Astrocyte of the spinal cord (primary cell): Measurements from ENCODE around the gene WNT7B.

Experiments
- DNase-seq: peaks from one replicate; pipeline ENCODE4 v3.0.0; 2011; ENCODE audit warnings: low read depth, low spot score
- H3K4me3 ChIP-seq: 2 replicates; pipeline ENCODE4 v1.5.1; 2011; ENCODE audit warnings: low read depth, mild to moderate bottlenecking, low read length, moderate library complexity
- in situ Hi-C: cut with HindIII; loops from 2 replicates; pipeline ENCODE4 v1.10.0; 2017; ENCODE audit warnings: low sequenced_read_pairs
- TF ChIP-seq, protein P1 (sequence below): IDR thresholded peaks from 2 replicates; pipeline ENCODE4 v1.5.1; 2012; ENCODE audit warnings: low read depth, mild to moderate bottlenecking, low read length, inconsistent platforms

Gene WNT7B

GRCh38 chr22:45998638-45999378, 21.8 kb upstream of the WNT7B start:
- in situ Hi-C loops, result no loop called here
- TF ChIP-seq, protein P1, sequence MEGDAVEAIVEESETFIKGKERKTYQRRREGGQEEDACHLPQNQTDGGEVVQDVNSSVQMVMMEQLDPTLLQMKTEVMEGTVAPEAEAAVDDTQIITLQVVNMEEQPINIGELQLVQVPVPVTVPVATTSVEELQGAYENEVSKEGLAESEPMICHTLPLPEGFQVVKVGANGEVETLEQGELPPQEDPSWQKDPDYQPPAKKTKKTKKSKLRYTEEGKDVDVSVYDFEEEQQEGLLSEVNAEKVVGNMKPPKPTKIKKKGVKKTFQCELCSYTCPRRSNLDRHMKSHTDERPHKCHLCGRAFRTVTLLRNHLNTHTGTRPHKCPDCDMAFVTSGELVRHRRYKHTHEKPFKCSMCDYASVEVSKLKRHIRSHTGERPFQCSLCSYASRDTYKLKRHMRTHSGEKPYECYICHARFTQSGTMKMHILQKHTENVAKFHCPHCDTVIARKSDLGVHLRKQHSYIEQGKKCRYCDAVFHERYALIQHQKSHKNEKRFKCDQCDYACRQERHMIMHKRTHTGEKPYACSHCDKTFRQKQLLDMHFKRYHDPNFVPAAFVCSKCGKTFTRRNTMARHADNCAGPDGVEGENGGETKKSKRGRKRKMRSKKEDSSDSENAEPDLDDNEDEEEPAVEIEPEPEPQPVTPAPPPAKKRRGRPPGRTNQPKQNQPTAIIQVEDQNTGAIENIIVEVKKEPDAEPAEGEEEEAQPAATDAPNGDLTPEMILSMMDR, result no peak
- H3K4me3 ChIP-seq, result no peak overlapping the region
- DNase-seq, result no peak

- TF ChIP-seq, protein P1, result no peak
- in situ Hi-C loops, result no loop called here
- H3K4me3 ChIP-seq, result no peak overlapping the region
- DNase-seq, result no peak
These were observed 21.0 kb upstream of the WNT7B start for GRCh38 chr22:45997777-45998637.

DNA sequence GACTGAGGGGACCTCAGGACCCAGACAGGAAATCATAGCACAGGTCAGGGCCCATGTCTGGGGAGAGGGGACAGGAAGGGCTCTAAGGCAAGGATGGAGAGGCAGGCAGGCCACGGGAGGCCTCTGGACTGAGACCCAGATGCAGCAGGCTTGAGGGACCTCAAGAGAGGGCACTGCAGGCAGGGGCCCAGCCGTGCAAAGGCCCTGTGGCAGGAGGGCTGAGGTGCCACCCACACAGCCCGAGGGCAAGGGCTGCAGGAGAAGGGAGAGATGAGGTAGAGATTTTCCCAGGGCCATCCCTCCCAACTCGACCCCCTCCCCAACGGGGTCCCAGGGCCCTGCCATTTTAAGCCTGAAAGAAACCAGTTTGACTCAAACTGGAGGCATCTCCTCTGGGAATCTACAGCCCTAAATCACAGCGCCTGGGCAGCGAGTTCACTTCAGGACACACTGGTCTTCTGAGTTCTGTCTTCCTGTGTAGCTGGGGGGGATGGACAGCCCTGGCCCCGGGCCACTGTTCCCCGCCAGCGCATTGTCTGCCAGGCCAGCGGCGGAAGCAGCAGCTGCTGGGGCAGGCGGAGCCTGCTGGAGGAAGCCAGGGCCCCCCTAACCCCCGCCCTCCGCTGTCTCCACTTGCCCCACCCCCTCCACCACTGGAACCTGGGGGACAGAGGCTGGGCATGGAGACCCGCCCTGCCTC, 20.3 kb upstream of the WNT7B start:
- H3K4me3 ChIP-seq, result no peak overlapping the region
- peak; percentile 98 for DNase-seq
- in situ Hi-C loops, result no loop called here
- TF ChIP-seq, protein P1, result no peak

DNA sequence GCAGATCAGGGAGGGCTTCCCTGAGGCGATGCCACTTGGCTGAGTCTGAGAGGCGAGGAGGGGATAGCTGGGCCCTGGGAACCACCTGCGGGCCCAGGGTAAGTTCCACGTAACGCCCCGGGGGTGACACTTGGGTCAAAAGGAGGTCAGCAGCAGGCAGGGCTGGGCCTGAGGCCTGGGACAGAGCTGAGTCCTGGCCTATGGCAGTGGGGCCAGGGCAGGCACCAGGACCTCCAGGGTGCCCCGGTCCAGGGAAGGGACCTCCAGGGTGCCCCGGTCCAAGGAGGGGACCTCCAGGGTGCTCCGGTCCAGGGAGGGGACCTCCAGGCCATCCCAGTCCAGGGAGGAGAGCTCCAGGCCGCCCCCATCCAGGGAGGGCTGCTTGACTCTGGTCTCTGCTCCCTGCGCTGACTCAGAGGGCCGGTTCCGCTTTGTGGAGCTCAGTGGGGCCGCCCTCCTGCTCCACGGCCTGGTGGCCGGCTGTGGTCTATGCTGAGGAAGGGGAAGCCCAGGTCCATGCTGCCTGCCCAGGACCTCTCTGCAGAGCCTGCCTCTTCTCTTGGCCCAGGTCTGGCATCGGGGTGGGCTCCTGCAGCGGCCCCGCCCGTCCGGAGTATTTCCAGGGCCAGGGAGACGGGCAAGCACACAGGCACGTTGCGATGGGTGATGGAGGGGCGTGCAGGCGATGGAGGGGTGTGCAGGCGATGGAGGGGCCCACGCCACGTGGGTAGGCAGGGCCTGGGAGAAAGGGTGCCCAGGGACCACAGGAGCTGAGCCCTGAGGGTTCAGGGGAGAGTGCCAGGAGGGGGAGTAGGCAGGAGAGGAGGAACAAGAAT, 19.5 kb upstream of the WNT7B start:
- no peak overlapping the region for H3K4me3 ChIP-seq
- in situ Hi-C loops, result no loop called here
- DNase-seq, result peak; percentile 65
- TF ChIP-seq, protein P1, result no peak

GRCh38 chr22:45995405-45996101, 18.6 kb upstream of the WNT7B start:
- H3K4me3 ChIP-seq, result no peak overlapping the region
- no peak for DNase-seq
- TF ChIP-seq, protein P1, result no peak
- in situ Hi-C loops, result no loop called here
